ENCODE measurements around the gene NXF3. TPM values are rescaled to one million over a fixed set of nuclear protein-coding genes. Genes with fewer than 3 reads are reported as not detected.

NXF3 gene
- total and polyA plus RNA-seq, 2 experiments from 2014 or later: not detected

DNA sequence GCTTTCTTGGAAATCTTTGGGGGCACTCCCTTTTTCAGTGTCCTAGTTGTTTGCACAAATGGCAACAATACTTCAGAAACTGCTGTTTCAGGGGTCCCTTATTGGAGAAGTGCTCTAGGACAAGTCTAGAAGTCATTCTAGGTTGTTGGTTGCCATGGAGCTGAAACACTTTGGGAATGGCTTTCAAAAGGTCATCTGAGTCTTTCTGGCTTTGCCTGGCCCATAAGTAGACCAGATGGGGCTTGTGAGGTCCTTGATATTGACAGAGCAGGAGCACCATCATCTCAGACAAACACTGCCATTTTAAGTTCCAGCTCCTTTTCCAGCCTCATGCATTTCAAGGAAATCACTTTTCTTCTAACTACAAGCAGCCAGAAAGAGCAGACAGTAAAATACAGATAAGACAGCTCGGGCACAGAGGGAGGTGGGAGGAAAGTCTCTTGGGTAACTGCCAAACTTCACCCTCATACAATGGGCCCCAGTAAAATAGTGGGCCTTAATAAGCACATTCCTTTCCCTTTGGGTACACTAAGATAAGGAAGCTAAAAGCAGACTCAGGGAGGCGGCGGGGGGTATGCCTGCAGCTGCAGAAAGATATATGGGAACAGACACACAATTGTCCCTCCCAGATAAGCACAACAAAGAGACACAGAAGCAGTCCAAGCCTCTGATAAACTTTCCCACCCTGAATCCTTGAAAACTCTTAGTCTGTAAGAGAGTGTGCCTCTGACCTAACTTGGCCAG, 8.5 kb upstream of the NXF3 start:
- Mint-ChIP-seq H3K4me1 (peaks cover 21% of the 10 kb centered on the region), H3K36me3 (ENCODE audit: low read depth) (no peaks in the 10 kb centered on the region), H3K9me3 (peaks cover 5% of the 10 kb centered on the region; the same call in 2 of the 3 replicates), H3K27ac (no peak overlapping the region), H3K4me3 (no peak overlapping the region), H3K27me3 (ENCODE audit: insufficient read depth, low read depth, poor library complexity) (no peaks in the 10 kb centered on the region)
- TF ChIP-seq JUNB (IDR thresholded peaks at IDR 0.05; ENCODE audit: unreplicated experiment): no peak
- TF ChIP-seq CREB1 (CRISPR knock-in tag; IDR thresholded peaks at IDR 0.05; ENCODE audit: low read depth): no peak
- no peak for TF ChIP-seq ZNF331 (CRISPR knock-in tag; IDR thresholded peaks at IDR 0.05; ENCODE audit: low read depth)
- no peak for TF ChIP-seq NANOG (IDR thresholded peaks at IDR 0.05; ENCODE audit: borderline replicate concordance)
- TF ChIP-seq POLR2AphosphoS5 (IDR thresholded peaks at IDR 0.05; ENCODE audit: low read depth): no peak
- TF ChIP-seq, protein P1, sequence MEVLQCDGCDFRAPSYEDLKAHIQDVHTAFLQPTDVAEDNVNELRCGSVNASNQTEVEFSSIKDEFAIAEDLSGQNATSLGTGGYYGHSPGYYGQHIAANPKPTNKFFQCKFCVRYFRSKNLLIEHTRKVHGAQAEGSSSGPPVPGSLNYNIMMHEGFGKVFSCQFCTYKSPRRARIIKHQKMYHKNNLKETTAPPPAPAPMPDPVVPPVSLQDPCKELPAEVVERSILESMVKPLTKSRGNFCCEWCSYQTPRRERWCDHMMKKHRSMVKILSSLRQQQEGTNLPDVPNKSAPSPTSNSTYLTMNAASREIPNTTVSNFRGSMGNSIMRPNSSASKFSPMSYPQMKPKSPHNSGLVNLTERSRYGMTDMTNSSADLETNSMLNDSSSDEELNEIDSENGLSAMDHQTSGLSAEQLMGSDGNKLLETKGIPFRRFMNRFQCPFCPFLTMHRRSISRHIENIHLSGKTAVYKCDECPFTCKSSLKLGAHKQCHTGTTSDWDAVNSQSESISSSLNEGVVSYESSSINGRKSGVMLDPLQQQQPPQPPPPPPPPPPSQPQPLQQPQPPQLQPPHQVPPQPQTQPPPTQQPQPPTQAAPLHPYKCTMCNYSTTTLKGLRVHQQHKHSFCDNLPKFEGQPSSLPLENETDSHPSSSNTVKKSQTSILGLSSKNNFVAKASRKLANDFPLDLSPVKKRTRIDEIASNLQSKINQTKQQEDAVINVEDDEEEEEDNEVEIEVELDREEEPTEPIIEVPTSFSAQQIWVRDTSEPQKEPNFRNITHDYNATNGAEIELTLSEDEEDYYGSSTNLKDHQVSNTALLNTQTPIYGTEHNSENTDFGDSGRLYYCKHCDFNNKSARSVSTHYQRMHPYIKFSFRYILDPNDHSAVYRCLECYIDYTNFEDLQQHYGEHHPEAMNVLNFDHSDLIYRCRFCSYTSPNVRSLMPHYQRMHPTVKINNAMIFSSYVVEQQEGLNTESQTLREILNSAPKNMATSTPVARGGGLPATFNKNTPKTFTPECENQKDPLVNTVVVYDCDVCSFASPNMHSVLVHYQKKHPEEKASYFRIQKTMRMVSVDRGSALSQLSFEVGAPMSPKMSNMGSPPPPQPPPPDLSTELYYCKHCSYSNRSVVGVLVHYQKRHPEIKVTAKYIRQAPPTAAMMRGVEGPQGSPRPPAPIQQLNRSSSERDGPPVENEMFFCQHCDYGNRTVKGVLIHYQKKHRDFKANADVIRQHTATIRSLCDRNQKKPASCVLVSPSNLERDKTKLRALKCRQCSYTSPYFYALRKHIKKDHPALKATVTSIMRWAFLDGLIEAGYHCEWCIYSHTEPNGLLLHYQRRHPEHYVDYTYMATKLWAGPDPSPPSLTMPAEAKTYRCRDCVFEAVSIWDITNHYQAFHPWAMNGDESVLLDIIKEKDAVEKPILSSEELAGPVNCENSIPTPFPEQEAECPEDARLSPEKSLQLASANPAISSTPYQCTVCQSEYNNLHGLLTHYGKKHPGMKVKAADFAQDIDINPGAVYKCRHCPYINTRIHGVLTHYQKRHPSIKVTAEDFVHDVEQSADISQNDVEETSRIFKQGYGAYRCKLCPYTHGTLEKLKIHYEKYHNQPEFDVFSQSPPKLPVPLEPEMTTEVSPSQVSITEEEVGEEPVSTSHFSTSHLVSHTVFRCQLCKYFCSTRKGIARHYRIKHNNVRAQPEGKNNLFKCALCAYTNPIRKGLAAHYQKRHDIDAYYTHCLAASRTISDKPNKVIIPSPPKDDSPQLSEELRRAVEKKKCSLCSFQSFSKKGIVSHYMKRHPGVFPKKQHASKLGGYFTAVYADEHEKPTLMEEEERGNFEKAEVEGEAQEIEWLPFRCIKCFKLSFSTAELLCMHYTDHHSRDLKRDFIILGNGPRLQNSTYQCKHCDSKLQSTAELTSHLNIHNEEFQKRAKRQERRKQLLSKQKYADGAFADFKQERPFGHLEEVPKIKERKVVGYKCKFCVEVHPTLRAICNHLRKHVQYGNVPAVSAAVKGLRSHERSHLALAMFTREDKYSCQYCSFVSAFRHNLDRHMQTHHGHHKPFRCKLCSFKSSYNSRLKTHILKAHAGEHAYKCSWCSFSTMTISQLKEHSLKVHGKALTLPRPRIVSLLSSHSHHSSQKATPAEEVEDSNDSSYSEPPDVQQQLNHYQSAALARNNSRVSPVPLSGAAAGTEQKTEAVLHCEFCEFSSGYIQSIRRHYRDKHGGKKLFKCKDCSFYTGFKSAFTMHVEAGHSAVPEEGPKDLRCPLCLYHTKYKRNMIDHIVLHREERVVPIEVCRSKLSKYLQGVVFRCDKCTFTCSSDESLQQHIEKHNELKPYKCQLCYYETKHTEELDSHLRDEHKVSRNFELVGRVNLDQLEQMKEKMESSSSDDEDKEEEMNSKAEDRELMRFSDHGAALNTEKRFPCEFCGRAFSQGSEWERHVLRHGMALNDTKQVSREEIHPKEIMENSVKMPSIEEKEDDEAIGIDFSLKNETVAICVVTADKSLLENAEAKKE (CRISPR knock-in tag; IDR thresholded peaks at IDR 0.05): no peak
- no peak for TF ChIP-seq EZH2phosphoT487 (IDR thresholded peaks at IDR 0.05; ENCODE audit: unreplicated experiment)
- TF ChIP-seq EZH2 (IDR thresholded peaks at IDR 0.05; ENCODE audit: low read depth, unreplicated experiment): no peak
- H4K20me1 ChIP-seq (replicated peaks; ENCODE audit: insufficient read depth): no peaks in the 10 kb centered on the region
- H3K4me1 ChIP-seq (ENCODE audit: insufficient read depth): no peaks in the 10 kb centered on the region
- DNase-seq (ENCODE audit: low spot score) (peak; percentile 3), ATAC-seq (peak; percentile 28; the same call in 1 of the 3 replicates)
- H3K9me2 ChIP-seq (ENCODE audit: insufficient read depth): no peaks in the 10 kb centered on the region
- H3K4me3 ChIP-seq: no peak overlapping the region
- H3K27ac ChIP-seq (ENCODE audit: low read depth): no peak overlapping the region
- no peaks in the 10 kb centered on the region for H3K36me3 ChIP-seq (ENCODE audit: insufficient read depth)
- no peak overlapping the region for H2AFZ ChIP-seq
- no peak overlapping the region for H3K4me2 ChIP-seq
- no peaks in the 10 kb centered on the region for H3F3A ChIP-seq (replicated peaks; ENCODE audit: low read depth)
- no peaks in the 10 kb centered on the region for H3K27me3 ChIP-seq (ENCODE audit: insufficient read depth)
- H3K79me2 ChIP-seq (replicated peaks; ENCODE audit: insufficient read depth): no peaks in the 10 kb centered on the region
